ENCODE results near the gene JAZF1. TPM values are rescaled to one million over a fixed set of nuclear protein-coding genes. Genes with fewer than 3 reads are reported as not detected.

Gene JAZF1
- total and polyA plus RNA-seq, 2 of the 8 experiments (the other 6 are each of a cell fraction or from before 2014, with no cell fraction given), result 2.6 to 21.8 TPM

- TF ChIP-seq CHD7 (IDR thresholded peaks at IDR 0.05; ENCODE audit: insufficient replicate concordance, low read length) (no peak), TAF1 (IDR thresholded peaks at IDR 0.05; ENCODE audit: low read depth, low read length) (no peak), TCF12 (IDR thresholded peaks at IDR 0.05; ENCODE audit: low read depth, low read length) (no peak), CBX8 (IDR thresholded peaks at IDR 0.05; ENCODE audit: borderline replicate concordance, low read depth, low read length) (no peak), EP300 (IDR thresholded peaks at IDR 0.05; ENCODE audit: borderline replicate concordance in 1 of 2, low read depth in 2 of 2, low read length in 2 of 2) (no peak), SRF (IDR thresholded peaks at IDR 0.05; ENCODE audit: low read depth, low read length) (no peak)
- TF ChIP-seq, protein P1, sequence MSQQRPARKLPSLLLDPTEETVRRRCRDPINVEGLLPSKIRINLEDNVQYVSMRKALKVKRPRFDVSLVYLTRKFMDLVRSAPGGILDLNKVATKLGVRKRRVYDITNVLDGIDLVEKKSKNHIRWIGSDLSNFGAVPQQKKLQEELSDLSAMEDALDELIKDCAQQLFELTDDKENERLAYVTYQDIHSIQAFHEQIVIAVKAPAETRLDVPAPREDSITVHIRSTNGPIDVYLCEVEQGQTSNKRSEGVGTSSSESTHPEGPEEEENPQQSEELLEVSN (IDR thresholded peaks at IDR 0.05), result no peak
These were observed 232.9 kb downstream of the JAZF1 start (continued) for GRCh38 chr7:27947586-27948278.

All from H1 (cell line).